ENCODE data around the gene RHOBTB3.

DNA sequence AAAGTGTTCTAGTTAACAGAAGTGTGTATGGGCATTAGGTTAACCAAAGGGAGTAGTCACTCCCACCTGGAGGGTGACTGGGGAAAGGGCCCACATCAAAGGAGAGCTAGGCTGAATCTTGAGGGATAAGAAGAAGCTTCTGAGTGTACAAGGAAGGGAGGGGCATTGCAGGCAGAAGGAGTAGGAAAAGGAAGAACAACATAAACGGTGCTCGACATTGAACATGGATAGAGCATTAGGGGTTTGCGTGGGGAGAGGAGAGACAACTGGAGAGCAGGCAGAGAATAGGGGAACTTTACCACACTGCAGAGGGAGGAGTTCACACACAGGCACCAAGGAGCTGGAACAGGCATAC lies 96.7 kb downstream of the RHOBTB3 start:
- TF ChIP-seq, protein P1, sequence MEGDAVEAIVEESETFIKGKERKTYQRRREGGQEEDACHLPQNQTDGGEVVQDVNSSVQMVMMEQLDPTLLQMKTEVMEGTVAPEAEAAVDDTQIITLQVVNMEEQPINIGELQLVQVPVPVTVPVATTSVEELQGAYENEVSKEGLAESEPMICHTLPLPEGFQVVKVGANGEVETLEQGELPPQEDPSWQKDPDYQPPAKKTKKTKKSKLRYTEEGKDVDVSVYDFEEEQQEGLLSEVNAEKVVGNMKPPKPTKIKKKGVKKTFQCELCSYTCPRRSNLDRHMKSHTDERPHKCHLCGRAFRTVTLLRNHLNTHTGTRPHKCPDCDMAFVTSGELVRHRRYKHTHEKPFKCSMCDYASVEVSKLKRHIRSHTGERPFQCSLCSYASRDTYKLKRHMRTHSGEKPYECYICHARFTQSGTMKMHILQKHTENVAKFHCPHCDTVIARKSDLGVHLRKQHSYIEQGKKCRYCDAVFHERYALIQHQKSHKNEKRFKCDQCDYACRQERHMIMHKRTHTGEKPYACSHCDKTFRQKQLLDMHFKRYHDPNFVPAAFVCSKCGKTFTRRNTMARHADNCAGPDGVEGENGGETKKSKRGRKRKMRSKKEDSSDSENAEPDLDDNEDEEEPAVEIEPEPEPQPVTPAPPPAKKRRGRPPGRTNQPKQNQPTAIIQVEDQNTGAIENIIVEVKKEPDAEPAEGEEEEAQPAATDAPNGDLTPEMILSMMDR (conservative IDR thresholded peaks at IDR 0.05), result no peak
- TF ChIP-seq ZFX (IDR thresholded peaks at IDR 0.05), result no peak
